GM20000 (cell line): ENCODE results near the gene MEOX2.
A peak's percentile ranks its signal among the peaks of the same experiment; 100 is the strongest.

Experiments used
- DNase-seq: peaks from one replicate; pipeline ENCODE4 v3.0.0; 2012; ENCODE audit warnings: low spot score
- CTCF ChIP-seq: IDR thresholded peaks from 2 replicates; pipeline ENCODE4 v1.5.1; 2012; ENCODE audit warnings: mild to moderate bottlenecking, control low read depth; ENCODE audit errors: extremely low read depth, missing control alignments

Gene MEOX2

GRCh38 chr7:15686295-15686956, at the start of gene MEOX2:
Gene MEOX2 (minus strand): TSS chr7:15686683. CDS start chr7:15686402, 281 bp downstream.
- TF ChIP-seq CTCF: no peak
- no peak for DNase-seq

GRCh38 chr7:15729746-15730145, 43.3 kb upstream of the MEOX2 start:
- no peak for DNase-seq
- no peak for TF ChIP-seq CTCF

GRCh38 chr7:15725051-15725450, 38.6 kb upstream of the MEOX2 start:
- TF ChIP-seq CTCF: no peak
- no peak for DNase-seq

- DNase-seq: no peak
- no peak for TF ChIP-seq CTCF
These were observed 37.4 kb upstream of the MEOX2 start for GRCh38 chr7:15723841-15724240.

- peak; percentile 10 for DNase-seq
- peak; percentile 50 for TF ChIP-seq CTCF
These were observed 34.5 kb upstream of the MEOX2 start for GRCh38 chr7:15720849-15721471.

- no peak for TF ChIP-seq CTCF
- no peak for DNase-seq
These were observed 32.8 kb upstream of the MEOX2 start for GRCh38 chr7:15719311-15719710.

- DNase-seq: no peak
- no peak for TF ChIP-seq CTCF
These were observed 29.0 kb upstream of the MEOX2 start for GRCh38 chr7:15715435-15715834.
